GM18909 (cell line): ENCODE results near the gene TAPT1.
"Not testable (repeated sequence)": the region's sequence is repeated elsewhere in the genome, so short reads cannot be mapped to it uniquely, and the experiment has no call there.

ENCODE experiments used
- ATAC-seq: cut with Tn5 transposase; IDR thresholded peaks from one replicate; pipeline ENCODE4 v1.9.1; 2021; ENCODE audit warnings: mild to moderate bottlenecking; ENCODE audit not compliant: unreplicated experiment, poor library complexity

TAPT1 gene

DNA sequence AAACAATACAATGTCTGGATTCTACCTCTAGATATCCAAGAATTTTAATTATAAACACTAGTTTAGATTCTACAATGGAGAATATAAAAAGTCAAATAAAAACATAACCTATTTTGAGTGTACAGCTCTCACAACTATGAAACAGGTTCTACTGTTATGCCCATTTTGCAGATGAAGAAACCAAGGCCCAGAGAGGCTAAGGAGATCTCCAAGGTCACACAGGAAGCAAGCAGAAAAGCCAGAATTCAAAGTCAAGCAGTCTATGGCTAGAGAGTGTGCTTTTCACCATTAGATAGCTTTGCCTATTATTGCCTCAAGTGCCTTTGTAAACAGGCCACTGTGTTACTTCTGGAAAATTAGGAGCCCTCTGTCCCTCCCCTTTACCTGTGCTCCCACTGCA lies 7.3 kb downstream of the TAPT1 start:
- no peak for ATAC-seq

DNA sequence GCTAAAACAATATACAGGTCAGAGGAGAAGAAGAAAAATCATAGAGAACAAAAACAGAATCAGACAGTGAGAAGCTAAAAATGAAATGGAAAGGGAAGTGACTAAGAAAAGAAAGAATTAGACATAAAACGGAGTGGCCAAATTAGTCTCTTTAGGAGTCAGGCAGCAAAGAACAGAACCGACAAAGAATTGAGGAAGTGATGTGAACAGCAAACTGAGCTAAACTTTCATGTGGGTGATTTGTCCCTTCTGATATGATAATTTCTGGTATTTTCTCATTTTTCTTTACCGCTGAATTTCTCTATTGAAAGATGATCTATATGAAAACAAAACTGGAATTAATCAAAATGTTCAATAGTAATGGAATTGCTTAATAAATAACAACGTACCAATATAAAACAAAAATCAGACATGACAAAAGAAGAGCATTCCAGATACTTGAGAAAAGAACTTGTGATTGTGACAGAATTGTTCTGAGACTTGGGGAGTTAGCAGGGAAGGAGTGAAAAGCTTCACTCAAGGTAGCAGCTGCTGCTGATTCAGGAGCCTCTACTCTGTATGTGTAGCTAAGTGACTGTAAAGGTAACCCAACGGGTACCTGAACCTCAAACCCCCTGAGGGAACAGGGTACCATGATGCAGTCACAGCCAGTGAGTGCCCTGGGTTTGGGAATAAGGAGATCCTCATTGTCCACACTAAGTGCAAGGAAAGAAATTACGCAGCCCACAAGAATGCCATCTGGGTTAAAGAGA lies 8.8 kb downstream of the TAPT1 start:
- peak; percentile 69 for ATAC-seq

DNA sequence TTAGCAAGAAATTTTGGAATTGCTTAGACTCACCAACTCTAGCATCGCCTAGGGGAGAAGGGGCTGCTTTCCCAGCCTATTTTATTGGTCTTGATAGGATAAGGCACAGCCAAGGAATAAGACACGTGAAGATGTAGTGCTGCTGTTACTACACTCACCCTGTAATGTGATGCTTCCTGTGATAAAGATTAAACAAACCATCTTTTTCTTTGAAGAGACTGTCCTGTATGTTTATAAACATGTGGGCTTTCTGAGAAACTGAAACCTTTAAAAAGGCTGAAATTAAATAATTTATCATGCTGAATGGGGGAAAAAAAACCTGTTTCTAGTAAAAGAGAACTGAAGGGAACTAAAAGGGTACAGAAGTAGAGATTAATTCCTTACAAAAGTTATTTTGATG lies 13.2 kb downstream of the TAPT1 start:
- ATAC-seq = no peak

DNA sequence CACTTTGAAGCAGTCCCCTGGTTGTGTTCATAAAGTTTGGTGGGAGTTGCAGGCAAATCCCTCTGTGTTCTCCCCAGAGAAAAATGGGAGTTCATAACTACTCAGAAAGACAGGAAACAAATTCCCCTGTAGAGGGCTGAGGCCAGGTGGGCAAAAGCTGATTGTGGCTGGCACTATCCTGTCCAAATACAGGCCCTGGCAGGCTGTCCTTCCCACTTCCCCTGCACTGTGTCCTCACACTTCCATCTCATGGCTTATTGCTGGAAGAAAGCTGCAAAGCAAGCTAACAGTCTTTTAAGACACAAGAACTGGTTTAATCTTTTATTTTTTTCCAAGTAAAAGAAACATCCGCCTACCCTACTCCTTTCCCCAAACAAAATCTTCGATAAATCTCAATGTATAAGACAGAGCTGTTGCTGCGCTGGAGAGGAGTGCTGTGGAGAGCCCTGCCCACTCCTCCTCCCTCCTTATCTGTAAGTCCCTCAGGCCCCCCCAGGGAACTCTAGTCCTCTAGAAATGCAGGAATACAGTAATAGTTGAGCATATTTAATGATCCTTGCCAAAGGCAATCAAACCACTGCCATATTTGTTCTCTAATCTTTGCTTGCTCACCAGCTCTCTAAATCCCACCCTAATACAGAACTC lies 14.0 kb downstream of the TAPT1 start:
- no peak for ATAC-seq

DNA sequence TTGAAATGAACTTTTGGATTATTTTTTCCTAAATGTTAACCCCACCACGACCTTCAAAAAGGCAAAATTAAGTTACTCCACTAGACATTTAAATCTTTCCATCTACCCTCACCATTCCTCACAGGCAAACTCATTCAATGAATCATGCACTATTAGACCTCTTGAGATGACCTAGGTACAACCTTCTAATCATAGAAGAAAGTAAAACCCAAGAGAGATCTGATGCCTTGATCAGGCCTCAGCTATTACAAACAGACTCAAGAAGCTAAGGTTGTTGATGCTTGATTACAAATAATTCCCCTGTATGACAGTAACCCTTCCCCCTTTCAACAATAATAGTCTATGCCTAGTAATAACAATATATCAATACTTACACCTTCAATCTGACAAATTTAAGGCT lies 18.9 kb downstream of the TAPT1 start:
- ATAC-seq = no peak

DNA sequence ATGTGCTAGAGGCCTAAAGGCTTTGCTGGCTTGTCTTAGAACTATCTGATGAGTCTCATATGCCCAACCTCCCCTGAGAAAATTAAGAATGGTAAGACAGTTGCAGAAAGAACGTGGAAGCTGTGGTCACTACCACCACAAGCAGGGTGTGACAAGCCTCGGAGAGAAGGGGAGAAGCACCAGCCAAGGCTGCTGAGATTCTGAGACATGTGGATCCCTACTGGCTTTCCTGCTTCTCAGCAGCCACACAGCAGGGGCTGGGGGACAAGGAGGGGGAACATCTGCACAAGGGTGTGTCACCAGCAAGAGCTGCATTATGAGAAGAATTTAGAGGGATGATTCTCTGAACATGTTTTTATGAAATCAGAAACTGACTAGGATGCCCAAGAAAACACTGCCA lies 19.4 kb downstream of the TAPT1 start:
- no peak for ATAC-seq

DNA sequence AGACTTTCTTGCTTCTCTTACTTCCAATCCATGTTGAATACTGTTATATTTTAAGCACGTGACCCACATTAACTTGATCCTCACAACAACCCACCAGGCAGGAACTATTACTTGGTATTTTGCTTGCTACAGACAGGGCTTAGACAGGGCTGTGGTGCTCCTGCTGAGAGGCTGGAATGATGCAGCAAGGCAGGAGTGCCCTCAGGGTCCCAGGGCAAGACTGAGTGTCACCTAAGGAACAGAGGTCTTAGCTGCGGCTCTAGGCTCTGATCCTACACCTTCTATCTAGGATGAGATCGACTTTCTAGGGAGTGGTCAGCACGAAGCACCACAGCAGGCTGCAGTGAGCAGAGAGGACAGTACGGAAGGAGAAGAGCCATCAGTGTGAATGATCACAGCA lies 20.0 kb downstream of the TAPT1 start:
- ATAC-seq = no peak

DNA sequence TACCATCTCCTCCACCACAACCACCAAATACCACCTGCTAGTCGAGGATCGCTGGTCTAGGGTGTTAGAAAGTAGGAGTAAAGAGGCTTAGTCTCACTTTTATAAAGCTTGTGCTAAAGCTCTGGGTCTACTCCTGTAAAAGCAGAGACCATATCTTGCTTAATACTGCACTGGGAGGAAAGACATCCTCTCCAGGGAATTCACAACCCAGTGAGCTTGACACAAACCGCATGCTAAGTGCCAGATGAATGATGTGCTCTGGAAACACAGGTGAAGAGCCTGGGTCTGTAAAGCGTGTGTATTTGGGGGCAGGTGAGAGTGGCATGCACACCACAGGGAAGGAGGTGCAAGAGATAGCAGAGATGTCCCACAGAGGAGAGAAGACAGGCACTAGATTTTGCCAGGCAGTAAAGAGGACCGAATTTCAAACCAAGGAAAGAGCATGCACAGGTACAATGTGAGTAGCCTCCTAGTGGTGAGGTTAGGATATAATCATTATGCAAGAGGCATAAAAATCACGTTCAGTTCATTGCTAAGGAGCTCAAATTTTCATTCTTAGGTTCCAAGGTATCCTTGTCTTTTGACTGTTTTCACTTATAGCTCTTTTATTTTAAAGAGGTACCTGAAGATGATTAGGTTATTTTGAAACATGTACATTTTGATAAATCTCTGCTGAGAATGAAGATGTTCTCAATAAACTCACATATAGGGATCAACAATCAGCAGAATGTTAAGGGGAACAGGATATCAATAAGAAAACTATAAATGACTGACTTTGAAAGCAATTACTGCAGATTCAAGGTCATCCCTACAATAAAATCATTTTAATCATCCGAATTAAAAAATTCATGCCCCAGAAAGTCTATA lies 20.7 kb downstream of the TAPT1 start:
- peak; percentile 86 for ATAC-seq

DNA sequence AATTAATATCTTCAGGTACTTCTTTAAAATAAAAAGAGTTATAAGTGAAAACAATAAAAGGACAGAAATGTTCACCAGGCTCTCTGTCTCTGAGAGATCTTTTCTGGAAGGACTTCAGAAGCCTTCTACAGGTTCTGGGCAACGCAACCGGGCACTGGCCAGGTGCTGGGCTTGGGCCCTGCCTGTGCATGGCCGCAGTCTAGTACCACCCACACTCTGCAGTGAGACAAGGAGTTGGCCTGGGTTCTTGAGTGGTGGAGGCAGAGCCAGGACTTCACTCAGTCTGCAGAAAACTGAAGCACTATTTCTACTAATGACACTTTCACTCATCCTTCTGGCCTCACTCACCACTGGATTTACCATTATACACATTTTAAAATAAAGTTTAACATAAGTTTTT lies 21.8 kb downstream of the TAPT1 start:
- ATAC-seq = no peak

DNA sequence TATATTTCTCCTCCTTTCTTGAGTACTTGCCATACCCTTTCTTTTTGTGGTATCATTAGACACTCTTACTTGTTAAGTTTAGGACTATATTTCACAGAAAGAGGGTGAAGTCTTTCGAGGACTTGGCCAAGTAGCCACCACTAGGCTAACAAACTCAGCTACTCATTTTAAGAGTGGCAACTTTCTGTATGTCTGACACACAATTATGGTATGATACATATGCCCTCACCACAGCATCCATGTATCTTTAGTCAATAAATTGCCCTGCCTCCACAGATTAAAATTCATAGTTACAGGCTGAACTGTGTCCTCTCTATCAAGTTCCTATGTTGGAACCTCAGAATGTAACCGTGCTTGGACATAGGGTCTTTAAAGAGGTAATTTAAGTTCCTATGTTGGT lies 23.2 kb downstream of the TAPT1 start:
- ATAC-seq = no peak

DNA sequence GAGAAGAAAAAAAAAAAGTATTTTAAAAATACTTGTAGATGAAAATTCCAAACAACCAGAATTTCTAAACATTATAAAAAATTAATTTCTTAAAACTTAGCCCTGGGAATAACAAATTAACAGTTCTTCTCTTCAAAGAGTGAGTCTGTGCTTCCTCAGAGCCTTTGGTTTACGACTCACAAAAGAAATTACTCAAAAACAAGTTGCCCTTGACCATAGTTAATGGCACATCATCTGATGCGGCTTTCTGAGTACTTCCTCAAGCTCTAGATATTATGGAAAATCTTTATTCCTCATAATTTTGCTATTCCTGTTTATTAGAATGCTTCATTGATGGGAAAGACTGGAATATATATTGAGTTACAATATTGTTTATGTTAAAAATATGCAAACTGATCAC lies 23.7 kb downstream of the TAPT1 start:
- no peak for ATAC-seq

DNA sequence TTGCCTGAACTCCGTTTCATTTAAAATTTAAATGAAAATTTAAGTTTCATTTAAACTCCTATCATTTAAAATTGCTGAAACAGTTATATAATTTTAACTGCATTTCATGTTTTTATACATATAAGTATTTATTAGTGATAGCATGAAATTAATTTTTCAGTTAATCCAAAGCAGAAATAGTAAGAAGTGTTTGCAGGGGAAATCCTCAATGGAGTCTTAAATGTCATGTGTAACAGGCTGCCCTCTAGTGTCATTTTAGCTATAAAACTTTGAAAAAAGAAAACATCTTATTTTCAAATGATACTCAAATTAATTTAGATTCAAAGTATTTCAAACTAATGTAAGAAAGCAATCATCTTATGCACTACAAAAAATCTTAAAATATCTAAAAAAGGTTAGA lies 27.2 kb downstream of the TAPT1 start:
- no peak for ATAC-seq

DNA sequence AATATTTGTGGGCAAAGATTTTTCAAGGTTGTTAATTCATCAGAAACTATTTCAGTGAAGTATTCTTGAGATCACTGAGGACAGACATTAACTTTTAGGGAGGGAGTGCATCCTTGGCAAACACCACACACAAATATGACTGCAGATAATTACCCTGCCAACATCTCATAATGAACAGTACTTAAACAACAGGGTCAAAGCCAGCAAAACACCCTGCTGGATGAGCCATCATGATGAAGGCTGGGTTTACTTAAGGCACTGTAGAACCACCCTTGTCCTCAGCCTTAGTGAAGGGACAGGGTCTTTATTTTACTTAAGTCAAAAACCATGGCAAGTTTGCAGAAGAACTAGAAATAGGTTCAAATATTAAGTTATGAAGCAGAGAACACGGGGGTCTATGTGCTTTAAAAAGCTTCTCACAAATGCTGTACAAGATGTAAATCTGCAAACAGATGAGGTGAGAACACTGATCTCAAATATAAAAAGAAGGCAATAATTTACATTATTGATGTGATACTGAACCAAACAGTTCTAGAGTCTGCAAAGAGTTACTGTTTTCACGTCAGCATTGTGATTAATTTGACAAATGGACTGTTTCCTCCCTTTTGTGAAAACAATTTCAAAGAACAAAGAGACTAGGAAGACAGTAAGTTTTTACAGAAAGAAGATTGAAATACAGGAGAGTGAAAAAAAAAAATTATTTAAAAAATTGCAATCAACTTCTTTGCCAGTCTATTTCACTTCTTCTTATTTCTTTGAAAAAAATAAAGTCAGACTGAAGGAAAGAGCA lies 28.2 kb downstream of the TAPT1 start:
- no peak for ATAC-seq

DNA sequence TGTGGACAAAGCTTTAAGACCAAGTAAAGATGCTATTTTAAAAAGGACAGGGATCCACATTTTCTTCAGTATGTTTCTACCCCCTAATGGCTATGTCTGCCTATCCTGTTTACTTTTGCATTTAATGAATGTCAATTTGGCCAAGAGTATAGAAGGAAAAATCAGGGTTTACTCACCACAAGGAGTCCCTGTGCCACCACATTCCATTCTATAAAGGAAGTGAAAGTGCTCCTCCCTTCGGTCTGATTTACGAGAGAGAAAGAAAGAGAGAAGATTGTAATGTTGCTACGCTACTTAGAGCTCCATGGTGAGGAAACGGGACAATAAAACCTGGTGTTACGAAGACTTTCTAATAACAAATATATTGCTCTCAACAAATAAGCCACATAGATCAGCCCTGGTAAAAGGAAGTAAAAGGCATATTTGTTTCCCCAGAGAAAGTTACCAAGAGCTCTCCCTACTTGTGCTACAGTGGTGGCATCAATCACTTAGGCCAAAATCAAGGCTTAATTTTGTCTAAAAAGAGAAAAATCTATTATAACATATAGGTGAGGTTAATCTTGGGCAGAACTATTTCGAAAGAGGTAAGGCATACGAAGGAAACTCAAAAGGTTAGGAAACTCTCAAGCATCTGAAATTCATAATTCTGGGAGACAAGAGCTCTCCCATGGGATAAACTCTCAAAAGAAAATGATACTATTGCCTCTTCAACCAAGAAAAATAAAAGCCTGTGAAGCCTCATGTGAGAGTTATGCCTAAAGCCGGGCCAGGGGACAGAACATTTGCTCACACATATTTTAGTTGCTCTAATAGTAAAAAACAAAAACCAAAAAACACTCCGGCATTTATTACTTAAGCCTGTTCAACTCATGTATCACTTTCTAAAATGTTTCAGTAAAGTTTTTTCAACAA lies 29.5 kb downstream of the TAPT1 start:
- peak; percentile 70 for ATAC-seq

DNA sequence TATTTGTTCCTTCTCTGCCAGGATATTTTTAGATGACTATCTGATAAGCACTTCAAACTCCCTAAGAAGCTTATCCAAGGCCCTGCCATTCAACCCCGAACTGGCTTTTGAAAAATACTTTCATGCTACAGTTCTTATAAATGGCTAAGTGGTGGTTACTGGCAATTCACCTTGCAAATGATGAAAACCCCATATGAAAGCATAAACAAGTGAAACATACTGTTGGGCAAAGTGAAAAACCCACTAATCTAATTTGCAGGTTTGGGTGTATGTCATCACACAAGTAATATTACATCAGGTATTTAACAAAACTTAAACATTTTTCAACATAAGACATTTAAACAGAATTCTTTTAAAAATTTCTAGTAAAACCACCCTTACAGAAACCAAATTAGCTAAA lies 31.1 kb downstream of the TAPT1 start:
- ATAC-seq = no peak

DNA sequence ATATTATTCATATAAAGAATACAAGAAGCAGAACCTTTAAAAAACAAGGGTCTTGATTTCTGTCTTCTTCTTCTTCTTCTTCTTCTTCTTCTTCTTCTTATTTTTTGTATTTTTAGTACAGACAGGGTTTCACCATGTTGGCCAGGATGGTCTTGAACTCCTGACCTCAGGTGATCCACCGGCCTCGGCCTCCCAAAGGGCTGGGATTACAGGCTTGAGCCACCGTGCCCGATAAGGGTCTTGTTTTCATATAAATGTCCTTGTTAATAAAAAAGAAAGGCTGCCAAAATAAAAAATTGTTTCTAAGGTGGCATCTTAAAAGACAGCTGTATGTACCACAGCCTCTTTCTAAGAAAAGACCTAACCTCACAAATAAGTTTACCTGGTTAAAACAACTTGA lies 31.5 kb downstream of the TAPT1 start:
- not testable (repeated sequence) for ATAC-seq

DNA sequence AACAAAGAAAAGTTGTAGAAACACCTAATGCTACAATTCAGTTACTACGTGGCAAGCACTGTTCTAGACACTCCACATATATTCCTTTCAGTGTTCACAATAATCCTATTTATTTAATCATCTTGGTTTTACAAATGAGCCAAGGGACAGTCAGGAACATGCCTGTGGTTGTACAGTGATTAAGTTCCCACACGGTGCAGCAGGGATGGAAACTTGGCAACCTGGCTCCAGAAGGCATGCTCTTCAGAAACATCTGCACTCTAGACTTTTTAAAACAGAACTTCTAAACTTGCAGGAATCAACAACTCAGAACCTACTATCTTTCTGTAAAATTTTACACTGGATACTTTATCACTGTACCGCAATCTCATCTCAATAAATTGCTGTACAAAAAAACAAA lies 32.1 kb downstream of the TAPT1 start:
- no peak for ATAC-seq

DNA sequence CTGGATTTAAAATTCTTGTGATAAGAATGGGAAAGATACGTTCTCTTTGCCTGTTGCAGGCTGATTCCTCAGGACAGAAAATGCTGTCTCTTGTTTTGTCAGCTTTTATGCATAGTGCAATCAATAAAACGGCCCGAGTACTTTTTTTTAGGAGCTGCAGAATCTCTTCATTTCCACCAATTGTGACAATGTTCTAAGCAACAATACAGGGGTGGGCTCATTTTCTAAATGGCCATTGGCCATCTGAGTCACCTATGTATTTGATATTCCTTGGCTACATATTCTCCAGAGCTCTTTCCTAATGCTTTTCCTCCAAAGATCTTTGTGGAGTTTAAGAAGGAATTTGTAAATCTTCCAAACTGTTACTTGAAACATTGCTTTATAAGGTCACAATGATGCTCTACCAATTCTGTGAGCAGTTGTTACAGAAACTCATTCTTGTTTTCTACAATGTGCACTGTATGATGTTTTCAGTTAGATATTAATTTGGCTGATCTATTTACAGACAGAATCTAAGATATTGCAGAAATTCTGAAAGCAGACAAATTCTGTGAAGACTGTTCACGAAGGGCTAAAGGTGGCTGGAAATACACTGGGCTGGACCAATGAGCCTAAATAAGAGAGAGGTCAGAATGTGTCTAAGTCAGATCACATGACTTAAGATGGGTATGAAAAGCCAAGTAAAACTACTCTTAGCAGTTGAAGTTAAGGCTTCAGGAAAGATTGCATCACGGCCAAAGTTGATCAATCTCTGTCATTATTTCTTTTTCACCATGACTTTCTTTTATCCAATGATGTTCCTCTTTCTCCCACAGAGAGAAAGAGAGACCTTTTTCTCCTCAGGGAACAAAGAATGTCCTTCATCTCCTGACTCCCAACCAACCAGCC lies 33.4 kb downstream of the TAPT1 start:
- no peak for ATAC-seq

DNA sequence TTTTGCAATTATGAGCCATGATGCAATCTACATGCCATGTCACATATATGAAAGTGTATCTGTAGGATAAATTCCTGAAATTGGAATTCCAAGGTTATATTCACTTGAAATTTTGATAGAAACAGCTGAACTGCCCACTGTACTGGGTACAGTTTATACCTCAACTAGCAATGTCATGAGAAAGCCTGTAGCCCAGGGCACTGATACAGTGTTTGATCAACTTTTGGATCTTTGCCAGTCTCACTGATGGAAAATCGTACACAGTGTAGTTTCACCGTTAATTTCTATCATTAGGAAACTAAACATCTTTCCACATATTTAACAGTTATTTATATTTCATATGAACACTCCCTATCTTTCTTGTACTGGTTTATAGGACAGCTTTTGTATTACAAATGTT lies 34.2 kb downstream of the TAPT1 start:
- ATAC-seq = no peak
